Astrocyte of the spinal cord (primary cell): ENCODE measurements around the gene RFPL2.
"Not testable (repeated sequence)": the region's sequence is repeated elsewhere in the genome, so short reads cannot be mapped to it uniquely, and the experiment has no call there.

Experiments
- DNase-seq: peaks from one replicate; pipeline ENCODE4 v3.0.0; 2011; ENCODE audit warnings: low read depth, low spot score
- H3K4me3 ChIP-seq: 2 replicates; pipeline ENCODE4 v1.5.1; 2011; ENCODE audit warnings: low read depth, mild to moderate bottlenecking, low read length, moderate library complexity
- CTCF ChIP-seq: IDR thresholded peaks from 2 replicates; pipeline ENCODE4 v1.5.1; 2012; ENCODE audit warnings: low read depth, mild to moderate bottlenecking, low read length, inconsistent platforms
- in situ Hi-C: cut with HindIII; loops from 2 replicates; pipeline ENCODE4 v1.10.0; 2017; ENCODE audit warnings: low sequenced_read_pairs

The RFPL2 gene

DNA sequence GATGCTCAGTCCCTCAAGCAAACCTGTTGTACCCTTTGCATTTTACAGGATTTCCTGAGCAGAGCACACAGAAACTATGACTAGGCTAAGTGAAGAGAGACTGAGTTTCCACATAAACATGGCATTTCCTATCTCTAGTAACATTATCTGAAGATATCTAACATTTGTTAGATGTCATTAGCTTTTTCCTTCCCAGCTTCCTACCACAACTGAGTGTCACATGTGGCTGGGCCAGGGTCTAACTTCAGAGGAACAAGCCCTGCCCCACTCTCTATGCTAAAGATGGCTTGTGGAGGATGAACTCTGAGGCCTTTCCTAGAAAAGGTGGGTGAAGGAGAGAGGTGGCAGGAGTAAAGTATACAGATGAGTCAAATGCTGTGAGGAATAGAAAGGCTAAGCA, 62.3 kb downstream of the RFPL2 start:
- no peak for DNase-seq
- no peak overlapping the region for H3K4me3 ChIP-seq
- no peak for TF ChIP-seq CTCF
- in situ Hi-C loops, result no loop called here

DNA sequence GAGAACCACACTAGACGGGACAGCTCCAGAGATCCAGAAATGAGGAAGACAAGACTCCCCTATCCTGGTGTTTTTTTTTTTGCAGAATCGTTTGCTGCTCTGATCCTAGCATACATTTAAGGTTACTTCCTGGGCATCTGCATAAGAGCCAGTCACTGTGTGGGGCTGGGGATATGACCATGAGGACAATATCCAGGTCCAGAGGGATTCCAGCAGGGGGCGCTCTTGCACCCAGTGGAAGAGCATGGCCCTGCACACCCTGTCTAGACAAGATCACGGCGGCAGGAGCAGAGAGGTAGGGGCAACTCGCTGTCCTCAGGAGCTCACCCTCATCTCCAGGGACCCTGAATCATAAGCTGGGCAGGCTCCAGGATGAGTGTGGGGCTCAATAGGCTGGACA, 64.2 kb downstream of the RFPL2 start:
- peak; percentile 28 for TF ChIP-seq CTCF
- H3K4me3 ChIP-seq, DNase-seq, in situ Hi-C loops: not testable (repeated sequence)
